Ovary (tissue), 3 donors: ENCODE data around the gene DNAI2.

Experiments
- EP300 ChIP-seq: sonication (generic); formaldehyde crosslinking; IDR thresholded peaks from one replicate; pipeline ENCODE4 v1.6.1; 2017; ENCODE audit warnings: antibody characterized with exemption
- TF ChIP-seq, protein P1 (sequence below), 3 donors: fragments of 450-650 bp in 2 of 3; fragments of 200-600 bp in 1 of 3; IDR thresholded peaks; one replicate each; pipeline versions ENCODE4 v1.5.1 to v1.8.0; 2016 to 2022; ENCODE audit warnings: antibody characterized with exemption in 3 of 3, mild to moderate bottlenecking in 1 of 3
- donor health status: DM: no; HTN: no; CAD: no.

DNA sequence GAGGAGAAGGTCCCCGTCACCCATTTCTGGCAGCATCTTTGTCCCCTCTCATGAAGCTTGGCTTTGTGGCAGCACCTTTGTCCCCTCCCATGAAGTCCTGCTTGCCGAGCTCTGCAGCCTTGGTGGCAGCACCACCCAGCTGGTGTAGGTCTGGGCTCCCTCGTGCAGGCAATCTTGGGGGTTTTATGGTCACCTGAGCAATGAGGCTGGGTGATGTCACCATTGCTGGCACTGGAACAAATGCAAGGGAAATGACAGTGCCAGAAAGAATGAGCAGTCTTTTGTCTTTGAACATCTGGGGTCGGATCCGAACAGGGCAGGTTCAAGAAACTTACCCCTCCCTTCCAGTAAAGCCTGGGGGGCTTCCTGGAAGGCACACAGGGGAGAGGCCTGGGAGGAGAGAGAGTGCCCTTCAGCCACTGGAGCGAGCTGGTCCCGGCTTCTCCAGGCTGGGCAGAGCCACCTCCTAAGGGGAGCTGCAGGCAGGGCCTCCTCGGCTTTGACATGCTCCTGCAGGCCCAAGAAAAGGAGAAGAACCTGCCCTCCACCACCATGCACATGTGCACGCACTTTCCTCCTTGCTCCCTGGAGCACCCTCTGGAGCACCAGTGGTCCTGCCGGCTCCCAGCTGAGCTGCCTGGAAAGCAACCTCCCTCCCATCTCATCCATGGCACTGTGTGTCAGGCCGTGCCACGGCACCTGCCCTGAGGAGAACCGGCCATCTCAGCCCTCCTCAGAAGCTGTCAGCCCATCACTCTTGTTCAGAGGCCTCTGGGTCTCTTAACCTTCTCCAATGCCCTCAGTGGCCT is 71.6 kb downstream of the DNAI2 start:
- TF ChIP-seq, protein P1, sequence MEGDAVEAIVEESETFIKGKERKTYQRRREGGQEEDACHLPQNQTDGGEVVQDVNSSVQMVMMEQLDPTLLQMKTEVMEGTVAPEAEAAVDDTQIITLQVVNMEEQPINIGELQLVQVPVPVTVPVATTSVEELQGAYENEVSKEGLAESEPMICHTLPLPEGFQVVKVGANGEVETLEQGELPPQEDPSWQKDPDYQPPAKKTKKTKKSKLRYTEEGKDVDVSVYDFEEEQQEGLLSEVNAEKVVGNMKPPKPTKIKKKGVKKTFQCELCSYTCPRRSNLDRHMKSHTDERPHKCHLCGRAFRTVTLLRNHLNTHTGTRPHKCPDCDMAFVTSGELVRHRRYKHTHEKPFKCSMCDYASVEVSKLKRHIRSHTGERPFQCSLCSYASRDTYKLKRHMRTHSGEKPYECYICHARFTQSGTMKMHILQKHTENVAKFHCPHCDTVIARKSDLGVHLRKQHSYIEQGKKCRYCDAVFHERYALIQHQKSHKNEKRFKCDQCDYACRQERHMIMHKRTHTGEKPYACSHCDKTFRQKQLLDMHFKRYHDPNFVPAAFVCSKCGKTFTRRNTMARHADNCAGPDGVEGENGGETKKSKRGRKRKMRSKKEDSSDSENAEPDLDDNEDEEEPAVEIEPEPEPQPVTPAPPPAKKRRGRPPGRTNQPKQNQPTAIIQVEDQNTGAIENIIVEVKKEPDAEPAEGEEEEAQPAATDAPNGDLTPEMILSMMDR (IDR thresholded peaks at IDR 0.05), result no peak
- no peak for TF ChIP-seq EP300
